Activated CD8-positive, alpha-beta memory T cell treated with anti-CD3 and anti-CD28 coated beads, Interleukin-2, amount 50 U/mL, for 1 hour (primary cell): Measurements from ENCODE around the gene ZNF474.

ENCODE experiments used
- DNase-seq: peaks from one replicate; pipeline ENCODE4 v3.0.0-alpha.2; 2020; ENCODE audit errors: extremely low read depth

Gene ZNF474

GRCh38 chr5:122153774-122154173 is 24.4 kb downstream of the ZNF474 start:
- DNase-seq: no peak

GRCh38 chr5:122154491-122154890 is 25.1 kb downstream of the ZNF474 start:
- no peak for DNase-seq

- DNase-seq: no peak
These were observed 25.6 kb downstream of the ZNF474 start for GRCh38 chr5:122154910-122155309.

GRCh38 chr5:122155546-122155945 is 26.2 kb downstream of the ZNF474 start:
- no peak for DNase-seq

- DNase-seq: no peak
These were observed 27.5 kb downstream of the ZNF474 start for GRCh38 chr5:122156724-122157325.

GRCh38 chr5:122162100-122162638 is 32.8 kb downstream of the ZNF474 start:
- DNase-seq: no peak

- no peak for DNase-seq
These were observed 34.0 kb downstream of the ZNF474 start for GRCh38 chr5:122163121-122164069.

- DNase-seq: no peak
These were observed 34.7 kb downstream of the ZNF474 start for GRCh38 chr5:122164070-122164435.

- DNase-seq: no peak
These were observed 35.6 kb downstream of the ZNF474 start for GRCh38 chr5:122164831-122165558.

- no peak for DNase-seq
These were observed 36.3 kb downstream of the ZNF474 start for GRCh38 chr5:122165559-122166078.

- no peak for DNase-seq
These were observed 40.2 kb downstream of the ZNF474 start for GRCh38 chr5:122169350-122170103.

- DNase-seq: no peak
These were observed 41.3 kb downstream of the ZNF474 start for GRCh38 chr5:122170620-122171019.

GRCh38 chr5:122172207-122172606 is 42.9 kb downstream of the ZNF474 start:
- no peak for DNase-seq

- DNase-seq: no peak
These were observed 44.4 kb downstream of the ZNF474 start for GRCh38 chr5:122173474-122174415.

GRCh38 chr5:122175091-122175490 is 45.7 kb downstream of the ZNF474 start:
- DNase-seq: no peak

GRCh38 chr5:122175852-122176251 is 46.5 kb downstream of the ZNF474 start:
- no peak for DNase-seq

- no peak for DNase-seq
These were observed 47.8 kb downstream of the ZNF474 start for GRCh38 chr5:122177161-122177560.

- no peak for DNase-seq
These were observed 50.4 kb downstream of the ZNF474 start for GRCh38 chr5:122179701-122180100.

GRCh38 chr5:122180146-122180712 is 50.9 kb downstream of the ZNF474 start:
- DNase-seq: no peak
